LNCaP clone FGC (cell line): Measurements from ENCODE around the gene SLC39A11.
"Not testable (repeated sequence)": the region's sequence is repeated elsewhere in the genome, so short reads cannot be mapped to it uniquely, and the experiment has no call there.

ENCODE experiments used
- DNase-seq: peaks from one replicate; pipeline ENCODE4 v3.0.0-alpha.2; 2011; ENCODE audit warnings: low read depth
- H3K4me3 ChIP-seq: 2 replicates; pipeline ENCODE4 v1.5.1; 2011; ENCODE audit warnings: mild to moderate bottlenecking, low read depth, low read length, control low read depth
- CTCF ChIP-seq: IDR thresholded peaks from 2 replicates; pipeline ENCODE4 v1.5.1; 2012; ENCODE audit warnings: mild to moderate bottlenecking; ENCODE audit not compliant: control insufficient read depth, insufficient read depth; ENCODE audit errors: extremely low read depth

Gene SLC39A11

DNA sequence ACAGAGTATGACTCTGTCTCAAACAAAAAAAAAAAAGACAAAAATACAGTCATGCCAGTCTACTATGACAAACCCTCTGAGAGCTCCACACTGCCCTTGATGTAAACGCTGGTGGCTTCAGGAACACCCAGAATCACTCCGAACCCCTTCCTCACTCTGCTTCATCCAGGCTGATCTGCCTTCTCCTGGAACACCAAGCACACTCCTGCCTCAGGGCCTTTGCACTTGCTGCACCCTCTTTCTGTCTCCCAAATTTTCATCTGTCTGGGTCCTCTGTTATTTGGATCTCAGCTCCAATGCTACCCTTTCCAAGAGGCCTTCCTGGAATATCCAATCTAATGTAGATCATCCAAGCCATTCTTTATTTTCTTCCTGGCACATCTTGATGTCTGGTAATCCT lies 7.9 kb upstream of the SLC39A11 start:
- H3K4me3 ChIP-seq, result no peak overlapping the region
- no peak for DNase-seq
- TF ChIP-seq CTCF, result no peak

DNA sequence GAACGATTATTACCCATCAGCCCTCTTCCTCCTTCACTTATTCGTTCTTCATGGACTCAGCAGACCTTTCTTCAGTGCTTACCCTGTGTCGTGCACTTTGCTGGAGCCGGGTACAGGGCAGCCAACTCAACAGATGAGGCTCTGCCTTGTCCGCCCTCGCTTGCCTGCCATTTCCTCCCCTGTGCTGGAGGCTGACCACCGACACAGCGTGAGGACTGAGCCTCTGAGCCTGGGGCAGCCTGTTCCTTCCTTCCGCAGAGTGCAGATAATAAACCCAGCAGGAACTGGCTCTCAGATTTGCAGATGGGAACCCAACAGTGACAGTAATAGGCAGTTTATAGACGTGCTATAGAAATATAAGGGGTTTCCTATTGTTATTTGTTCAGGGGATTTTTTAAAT lies 7.0 kb upstream of the SLC39A11 start:
- no peak for TF ChIP-seq CTCF
- no peak overlapping the region for H3K4me3 ChIP-seq
- no peak for DNase-seq

GRCh38 chr17:73098919-73099318 lies 6.4 kb upstream of the SLC39A11 start:
- no peak for DNase-seq
- no peak overlapping the region for H3K4me3 ChIP-seq
- no peak for TF ChIP-seq CTCF

DNA sequence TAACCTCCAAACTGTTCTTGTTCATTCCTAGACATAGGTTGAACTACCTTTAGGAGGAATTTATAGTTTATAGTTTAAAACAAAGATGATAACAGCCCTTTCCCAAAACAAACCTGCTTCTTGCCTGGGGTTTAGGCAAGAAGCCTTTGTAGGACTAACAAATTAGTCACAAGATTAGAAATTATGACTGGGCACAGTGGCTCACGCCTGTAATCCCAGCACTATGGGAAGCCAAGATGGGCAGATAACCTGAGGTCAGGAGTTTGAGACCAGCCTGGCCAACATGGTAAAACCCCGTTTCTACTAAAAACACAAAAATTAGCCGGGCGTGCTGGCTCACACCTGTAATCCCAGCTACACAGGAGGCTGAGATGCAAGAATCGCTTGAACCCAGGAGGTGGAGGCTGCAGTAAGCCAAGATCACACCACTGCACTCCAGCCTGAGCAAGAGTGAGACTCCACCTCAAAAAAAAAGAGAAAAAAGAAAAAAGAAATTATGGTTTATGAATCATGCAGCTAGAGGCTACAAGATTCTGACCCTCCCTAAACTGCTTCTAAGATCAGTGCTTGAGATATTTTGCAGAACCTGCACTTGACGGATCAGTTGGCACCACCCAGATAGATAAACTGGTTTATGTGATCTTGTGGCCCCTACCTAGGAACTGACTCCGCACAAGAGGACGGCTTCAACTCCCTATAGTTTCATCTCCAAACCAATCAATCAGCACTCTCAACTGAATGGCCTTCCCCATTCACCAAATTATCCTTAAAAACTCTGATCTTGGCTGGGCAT lies 5.7 kb upstream of the SLC39A11 start:
- not testable (repeated sequence) for H3K4me3 ChIP-seq, DNase-seq

GRCh38 chr17:73096866-73097265 lies 4.4 kb upstream of the SLC39A11 start:
- no peak overlapping the region for H3K4me3 ChIP-seq
- no peak for DNase-seq
- no peak for TF ChIP-seq CTCF

DNA sequence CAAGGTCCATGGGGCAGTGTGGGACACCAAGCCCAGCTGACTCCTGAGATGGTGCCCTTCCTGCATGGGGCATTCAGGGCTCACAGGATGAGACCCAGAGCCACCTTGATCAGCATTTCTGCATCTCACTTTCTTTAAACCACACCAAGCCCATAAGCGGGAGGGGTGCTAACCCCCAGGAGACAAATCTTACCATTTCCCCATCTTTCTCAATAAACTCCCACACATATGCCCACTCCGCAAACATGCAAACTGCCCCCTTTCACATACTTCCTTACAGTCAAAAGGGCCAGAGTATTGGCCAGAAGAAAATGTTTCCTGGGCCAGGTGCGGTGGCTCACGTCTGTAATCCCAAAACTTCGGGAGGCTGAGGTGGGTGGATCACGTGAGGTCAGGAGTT lies 3.7 kb upstream of the SLC39A11 start:
- DNase-seq, result no peak
- H3K4me3 ChIP-seq, result no peak overlapping the region
- TF ChIP-seq CTCF, result no peak

- TF ChIP-seq CTCF, result no peak
- no peak overlapping the region for H3K4me3 ChIP-seq
- no peak for DNase-seq
These were observed 798 bp upstream of the SLC39A11 start for GRCh38 chr17:73093286-73093685.
